Measurements from ENCODE around the gene SSH2. TPM values are rescaled to one million over a fixed set of nuclear protein-coding genes. Genes with fewer than 3 reads are reported as not detected.

Gene SSH2
- polyA plus RNA-seq, 3 donors, result 31.9 to 66.6 (median 54.0) TPM

GRCh38 chr17:29615048-29615385, 315.0 kb downstream of the SSH2 start:
- H4K20me1 ChIP-seq (ENCODE audit: insufficient read depth, low read length), result peaks cover 33% of the 10 kb centered on the region

DNA sequence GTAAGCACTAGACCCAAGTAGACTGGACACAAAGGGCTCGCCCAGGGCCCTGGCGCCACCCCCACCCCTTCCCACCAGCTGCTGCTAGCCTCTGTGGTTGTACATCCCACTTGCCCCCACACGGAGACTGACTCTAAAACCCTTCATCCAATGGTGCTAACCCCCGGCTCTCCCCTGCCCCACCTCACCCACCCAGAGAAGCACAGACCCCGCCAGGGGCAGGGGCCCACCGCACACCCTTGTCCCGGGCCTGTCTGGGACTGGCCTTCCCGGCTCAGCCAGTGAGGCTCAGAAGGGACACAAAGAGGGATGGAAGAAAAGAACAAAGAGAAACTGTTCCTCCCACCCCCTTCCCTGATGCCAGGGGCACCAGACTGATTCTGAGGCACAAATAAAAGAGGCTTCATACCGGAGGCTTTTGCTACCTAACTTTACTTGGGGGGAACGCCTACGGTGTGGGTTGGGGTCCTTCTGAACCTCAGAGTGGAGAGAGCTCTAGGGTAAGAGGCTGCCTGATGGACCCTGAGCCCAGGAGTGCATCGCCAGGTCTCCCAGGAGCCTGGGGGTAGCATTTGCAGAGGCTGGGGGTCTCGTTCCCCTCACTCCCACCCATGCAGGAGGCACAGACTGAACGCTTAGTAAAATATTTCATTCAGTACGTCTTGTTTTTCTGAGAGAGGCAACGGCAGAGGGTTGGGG, 315.5 kb downstream of the SSH2 start:
- Mint-ChIP-seq H3K27ac (peak overlapping the region in 1 of 7 donors; percentile 56), H3K9me3 (peaks cover 0 to 7% (median 1%) of the 10 kb centered on the region in 7 donors), H3K36me3 (no peaks in the 10 kb centered on the region), H3K4me1 (peaks cover 45% of the 10 kb centered on the region), H3K4me3 (peak overlapping the region; percentile 83 to 92), H3K27me3 (ENCODE audit: low read depth in 3 of 3) (peaks cover 38 to 68% (median 44%) of the 10 kb centered on the region in 3 donors)
- DNase-seq, result no peak
- Histone ChIP-seq H3K79me2 (ENCODE audit: insufficient read depth, low read length) (no peaks in the 10 kb centered on the region), H3K27ac (ENCODE audit: low read depth in 1 of 2, low read length in 2 of 2) (no peak overlapping the region), H3K4me2 (replicated peaks; ENCODE audit: extremely low read depth, low read length, poor library complexity, severe bottlenecking) (peak overlapping the region; percentile 97), H3K9ac (ENCODE audit: insufficient read depth, low read length, poor library complexity, severe bottlenecking) (no peak overlapping the region), H3K9me3 (replicated peaks in 1 of 2; ENCODE audit: control insufficient read depth in 1 of 2, insufficient read depth in 1 of 2, low read length in 2 of 2) (no peaks in the 10 kb centered on the region), H2AFZ (ENCODE audit: insufficient read depth, low read depth, low read length, poor library complexity, severe bottlenecking) (peak overlapping the region; percentile 82), H3K4me1 (ENCODE audit: control insufficient read depth in 1 of 2, insufficient read depth in 2 of 2, low read length in 2 of 2) (peaks cover 53 to 60% of the 10 kb centered on the region in 2 donors), H3K27me3 (ENCODE audit: control insufficient read depth in 2 of 2, insufficient read depth in 2 of 2, low read length in 2 of 2) (peaks cover 7 to 58% of the 10 kb centered on the region in 2 donors), H3K36me3 (replicated peaks in 1 of 2; ENCODE audit: control insufficient read depth in 1 of 2, insufficient read depth in 2 of 2, low read length in 2 of 2) (no peaks in the 10 kb centered on the region), H4K20me1 (ENCODE audit: insufficient read depth, low read length) (peaks cover 33% of the 10 kb centered on the region), H3K4me3 (replicated peaks in 1 of 3; ENCODE audit: low read depth in 2 of 3, low read length in 3 of 3) (peak overlapping the region in 1 of 3 experiments; percentile 80)
- TF ChIP-seq, protein P1, sequence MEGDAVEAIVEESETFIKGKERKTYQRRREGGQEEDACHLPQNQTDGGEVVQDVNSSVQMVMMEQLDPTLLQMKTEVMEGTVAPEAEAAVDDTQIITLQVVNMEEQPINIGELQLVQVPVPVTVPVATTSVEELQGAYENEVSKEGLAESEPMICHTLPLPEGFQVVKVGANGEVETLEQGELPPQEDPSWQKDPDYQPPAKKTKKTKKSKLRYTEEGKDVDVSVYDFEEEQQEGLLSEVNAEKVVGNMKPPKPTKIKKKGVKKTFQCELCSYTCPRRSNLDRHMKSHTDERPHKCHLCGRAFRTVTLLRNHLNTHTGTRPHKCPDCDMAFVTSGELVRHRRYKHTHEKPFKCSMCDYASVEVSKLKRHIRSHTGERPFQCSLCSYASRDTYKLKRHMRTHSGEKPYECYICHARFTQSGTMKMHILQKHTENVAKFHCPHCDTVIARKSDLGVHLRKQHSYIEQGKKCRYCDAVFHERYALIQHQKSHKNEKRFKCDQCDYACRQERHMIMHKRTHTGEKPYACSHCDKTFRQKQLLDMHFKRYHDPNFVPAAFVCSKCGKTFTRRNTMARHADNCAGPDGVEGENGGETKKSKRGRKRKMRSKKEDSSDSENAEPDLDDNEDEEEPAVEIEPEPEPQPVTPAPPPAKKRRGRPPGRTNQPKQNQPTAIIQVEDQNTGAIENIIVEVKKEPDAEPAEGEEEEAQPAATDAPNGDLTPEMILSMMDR (IDR thresholded peaks at IDR 0.05), result no peak
- intact Hi-C loops (cut with micrococcal nuclease), result loop anchor here in 1 of 2 donors (2.0 to 10.0 kb wide), 2 partner anchors 26 to 50 kb away; partner anchors contain the start of genes ABHD15, GIT1 and TP53I13
- no CpG with 5 or more reads among the region's 16 CpGs for whole genome bisulfite sequencing (ENCODE audit: insufficient coverage)

More at GRCh38 chr17:29615048-29615385, 315.0 kb downstream of the SSH2 start:
- H3K4me3 ChIP-seq (replicated peaks in 1 of 3; ENCODE audit: low read depth in 2 of 3, low read length in 3 of 3), result peak overlapping the region; percentile 26 to 80 (median 36)
- peak overlapping the region; percentile 82 for H2AFZ ChIP-seq (ENCODE audit: insufficient read depth, low read depth, low read length, poor library complexity, severe bottlenecking)
- TF ChIP-seq, protein P1 (IDR thresholded peaks at IDR 0.05), result no peak
- H3K4me1 Mint-ChIP-seq, result peaks cover 45% of the 10 kb centered on the region
- H3K9me3 ChIP-seq (replicated peaks in 1 of 2; ENCODE audit: control insufficient read depth in 1 of 2, insufficient read depth in 1 of 2, low read length in 2 of 2), result no peaks in the 10 kb centered on the region
- H3K36me3 ChIP-seq (replicated peaks in 1 of 2; ENCODE audit: control insufficient read depth in 1 of 2, insufficient read depth in 2 of 2, low read length in 2 of 2), result no peaks in the 10 kb centered on the region
- no peaks in the 10 kb centered on the region for H3K79me2 ChIP-seq (ENCODE audit: insufficient read depth, low read length)
- peaks cover 53 to 60% of the 10 kb centered on the region in 2 donors for H3K4me1 ChIP-seq (ENCODE audit: control insufficient read depth in 1 of 2, insufficient read depth in 2 of 2, low read length in 2 of 2)
- intact Hi-C loops (cut with micrococcal nuclease), result loop anchor here in 1 of 2 donors (2.0 to 10.0 kb wide), 2 partner anchors 26 to 50 kb away; partner anchors contain the start of genes ABHD15, GIT1 and TP53I13
- H3K9ac ChIP-seq (ENCODE audit: insufficient read depth, low read length, poor library complexity, severe bottlenecking), result peak overlapping the region; percentile 22
- H3K27me3 ChIP-seq (ENCODE audit: control insufficient read depth in 2 of 2, insufficient read depth in 2 of 2, low read length in 2 of 2), result peaks cover 7 to 63% of the 10 kb centered on the region in 2 donors
- H3K27me3 Mint-ChIP-seq (ENCODE audit: low read depth in 3 of 3), result peaks cover 38 to 73% (median 47%) of the 10 kb centered on the region in 3 donors
- no peaks in the 10 kb centered on the region for H3K36me3 Mint-ChIP-seq
- H3K4me3 Mint-ChIP-seq, result peak overlapping the region; percentile 83 to 92
- peak; percentile 54 to 62 (median 60) for DNase-seq
- H3K4me2 ChIP-seq (replicated peaks; ENCODE audit: extremely low read depth, low read length, poor library complexity, severe bottlenecking), result peak overlapping the region; percentile 97
- peaks cover 0 to 7% (median 1%) of the 10 kb centered on the region in 7 donors for H3K9me3 Mint-ChIP-seq
- H3K27ac ChIP-seq (ENCODE audit: low read depth in 1 of 2, low read length in 2 of 2), result no peak overlapping the region
- H3K27ac Mint-ChIP-seq, result peak overlapping the region; percentile 3 to 85 (median 76)
- WGBS (ENCODE audit: insufficient coverage), result 0% methylated on average over 9 of the region's 15 CpGs
